Ascending aorta (tissue), 2 donors: ENCODE measurements around the gene EGFLAM. TPM values are rescaled to one million over a fixed set of nuclear protein-coding genes. Genes with fewer than 3 reads are reported as not detected.

Experiments
- DNase-seq, 2 donors: peaks; one replicate each; pipeline ENCODE4 v3.0.0-alpha.2; 2019; ENCODE audit warnings: low spot score in 2 of 2
- H3K27ac ChIP-seq, 2 donors: fragments of 200-600 bp; sonication (generic); one replicate each; pipeline ENCODE4 v1.5.1; 2016 to 2017; ENCODE audit warnings: mild to moderate bottlenecking in 1 of 2
- H3K27me3 ChIP-seq: fragments of 200-600 bp; sonication (generic); one replicate; pipeline ENCODE4 v1.5.1; 2017
- H3K36me3 ChIP-seq, 2 donors: fragments of 200-600 bp; sonication (generic); one replicate each; pipeline ENCODE4 v1.5.1; 2016
- H3K4me1 ChIP-seq, 2 donors: fragments of 200-600 bp; sonication (generic); one replicate each; pipeline ENCODE4 v1.5.1; 2016 to 2017; ENCODE audit warnings: mild to moderate bottlenecking in 1 of 2
- H3K4me3 ChIP-seq, 2 donors: fragments of 200-600 bp; sonication (generic); one replicate each; pipeline ENCODE4 v1.5.1; 2016 to 2017; ENCODE audit warnings: mild to moderate bottlenecking in 1 of 2
- H3K9me3 ChIP-seq, 2 donors: fragments of 200-600 bp; sonication (generic); one replicate each; pipeline ENCODE4 v1.5.1; 2016
- CTCF ChIP-seq, 3 experiments: fragments of 200-600 bp in 2 of 3; fragments of 450-650 bp in 1 of 3; sonication (generic) in 2 of 3; IDR thresholded peaks; one replicate each; pipeline ENCODE4 v1.5.1; 2016 to 2019; ENCODE audit warnings: antibody characterized with exemption in 3 of 3, mild to moderate bottlenecking in 1 of 3, moderate library complexity in 1 of 3
- intact Hi-C: fragments of 100-400 bp; cut with DNase I; formaldehyde crosslinking; loops from one replicate; pipeline ENCODE4 v1.15.1; 2023
- total RNA-seq: library from RNA; depleted of rRNA; stranded (reverse); fragments of >200 nt; gene quantifications from one replicate; pipeline ENCODE4 v1.1.0, GENCODE V29; 2016

The EGFLAM gene
- total RNA-seq, 1 donor from 2014 or later = 4.2 TPM

GRCh38 chr5:38316544-38317224 is 58.3 kb downstream of the EGFLAM start:
- Histone ChIP-seq H3K9me3 (no peaks in the 10 kb centered on the region), H3K27ac (no peak overlapping the region), H3K4me1 (no peaks in the 10 kb centered on the region), H3K27me3 (no peaks in the 10 kb centered on the region), H3K36me3 (no peaks in the 10 kb centered on the region), H3K4me3 (no peak overlapping the region)
- TF ChIP-seq CTCF (IDR thresholded peaks at IDR 0.05) = no peak
- intact Hi-C loops = no loop called here
- DNase-seq = no peak

- no peak overlapping the region for H3K27ac ChIP-seq
- H3K36me3 ChIP-seq = no peaks in the 10 kb centered on the region
- no peaks in the 10 kb centered on the region for H3K9me3 ChIP-seq
- no peaks in the 10 kb centered on the region for H3K27me3 ChIP-seq
- intact Hi-C loops = no loop called here
- no peak for DNase-seq
- no peak overlapping the region for H3K4me3 ChIP-seq
- no peak for TF ChIP-seq CTCF (IDR thresholded peaks at IDR 0.05)
- no peaks in the 10 kb centered on the region for H3K4me1 ChIP-seq
Measured at GRCh38 chr5:38317868-38318267, 59.5 kb downstream of the EGFLAM start.

- Histone ChIP-seq H3K4me3 (no peak overlapping the region), H3K27me3 (no peaks in the 10 kb centered on the region), H3K36me3 (no peaks in the 10 kb centered on the region), H3K27ac (no peak overlapping the region), H3K9me3 (no peaks in the 10 kb centered on the region), H3K4me1 (no peaks in the 10 kb centered on the region)
- TF ChIP-seq CTCF (IDR thresholded peaks at IDR 0.05) = no peak
- intact Hi-C loops = no loop called here
- DNase-seq = no peak
Measured at GRCh38 chr5:38319491-38319890, 61.1 kb downstream of the EGFLAM start.

GRCh38 chr5:38321978-38322377 is 63.6 kb downstream of the EGFLAM start:
- intact Hi-C loops = no loop called here
- no peak for DNase-seq
- Histone ChIP-seq H3K4me1 (no peaks in the 10 kb centered on the region), H3K27ac (no peak overlapping the region), H3K36me3 (no peaks in the 10 kb centered on the region), H3K9me3 (no peaks in the 10 kb centered on the region), H3K4me3 (no peak overlapping the region), H3K27me3 (no peaks in the 10 kb centered on the region)
- TF ChIP-seq CTCF (IDR thresholded peaks at IDR 0.05) = no peak

- Histone ChIP-seq H3K4me1 (no peaks in the 10 kb centered on the region), H3K4me3 (no peak overlapping the region), H3K27me3 (no peaks in the 10 kb centered on the region), H3K27ac (no peak overlapping the region), H3K36me3 (no peaks in the 10 kb centered on the region), H3K9me3 (no peaks in the 10 kb centered on the region)
- DNase-seq = no peak
- intact Hi-C loops = no loop called here
- no peak for TF ChIP-seq CTCF (IDR thresholded peaks at IDR 0.05)
Measured at GRCh38 chr5:38323645-38324295, 65.4 kb downstream of the EGFLAM start.
